ENCODE results near the gene DSTN. TPM values are rescaled to one million over a fixed set of nuclear protein-coding genes. Genes with fewer than 3 reads are reported as not detected.

Gene DSTN
- total and polyA plus RNA-seq, 2 donors (not counting 3 experiments of a cell fraction or from before 2014, with no cell fraction given) = 66.1 to 300 TPM

- Histone ChIP-seq H3K27ac (ENCODE audit: insufficient read depth, low read depth, low read length) (no peak overlapping the region), H3K9ac (replicated peaks; ENCODE audit: extremely low read depth, insufficient read depth, low read length) (no peak overlapping the region), H2AFZ (ENCODE audit: low read depth, low read length) (no peak overlapping the region), H3K9me3 (replicated peaks; ENCODE audit: control insufficient read depth, insufficient read depth, low read length) (no peaks in the 10 kb centered on the region), H3K4me1 (ENCODE audit: control insufficient read depth, extremely low read depth, insufficient read depth, low read length) (no peaks in the 10 kb centered on the region), H3K4me2 (ENCODE audit: insufficient read depth, low read length) (no peak overlapping the region), H3K79me2 (ENCODE audit: control insufficient read depth, insufficient read depth, low read length) (peaks cover 4% of the 10 kb centered on the region), H3K27me3 (ENCODE audit: control insufficient read depth in 2 of 2, insufficient read depth in 2 of 2, low read length in 2 of 2) (no peaks in the 10 kb centered on the region), H3K4me3 (replicated peaks in 1 of 3; ENCODE audit: insufficient read depth in 1 of 3, low read depth in 1 of 3, low read length in 3 of 3) (no peak overlapping the region), H4K20me1 (replicated peaks; ENCODE audit: control insufficient read depth, extremely low read depth, insufficient read depth, low read length) (no peaks in the 10 kb centered on the region), H3K9me1 (replicated peaks; ENCODE audit: control insufficient read depth, extremely low read depth, insufficient read depth, low read length) (no peaks in the 10 kb centered on the region), H3K36me3 (ENCODE audit: control insufficient read depth in 2 of 2, extremely low read depth in 1 of 2, insufficient read depth in 2 of 2, low read length in 2 of 2) (peaks cover 22 to 91% of the 10 kb centered on the region in 2 experiments)
- dilution Hi-C loops (cut with MboI; ENCODE audit: extremely low pct_ligation_motif_present, low sequenced_read_pairs) (no loop called here), intact Hi-C loops (cut with micrococcal nuclease) (no loop called here)
- DNase-seq (ENCODE audit: low read depth, low spot score) (no peak), FAIRE-seq (no peak)
- ChIA-PET POLR2A (no interaction called here), CTCF (interaction anchor here (0.8 to 1.2 kb wide), 2 partner anchors 101 to 301 kb away, joined by 3 read pairs; no protein-coding TSS in a partner anchor)
- TF ChIP-seq MAX (IDR thresholded peaks at IDR 0.05; ENCODE audit: insufficient read depth, insufficient read length) (no peak), EZH2 (IDR thresholded peaks at IDR 0.05; ENCODE audit: borderline replicate concordance, low read depth, low read length, severe bottlenecking) (no peak), GATA2 (IDR thresholded peaks at IDR 0.05; ENCODE audit: insufficient read depth, insufficient read length, low read depth, low read length) (no peak), FOS (IDR thresholded peaks at IDR 0.05; ENCODE audit: borderline replicate concordance, insufficient read depth, low read length) (no peak), POLR2AphosphoS5 (IDR thresholded peaks at IDR 0.05; ENCODE audit: insufficient read depth, low read depth, low read length) (no peak), POLR2A (IDR thresholded peaks at IDR 0.05; ENCODE audit: low read depth, low read length) (no peak), JUN (IDR thresholded peaks at IDR 0.05; ENCODE audit: borderline replicate concordance, insufficient read depth, insufficient read length, low read depth) (no peak), MYC (IDR thresholded peaks at IDR 0.05; ENCODE audit: low read depth, low read length) (no peak), CTCF (IDR thresholded peaks at IDR 0.05; ENCODE audit: extremely low read depth in 1 of 2, insufficient read depth in 1 of 2, low read depth in 1 of 2, low read length in 2 of 2) (no peak)
- BruUV-seq (replicated peaks) = no TSS peak
These were observed 68.2 kb downstream of the DSTN start for GRCh38 chr20:17637985-17638640.

Data from endothelial cell of umbilical vein (primary cell).